Activated T-cell treated with anti-CD3 and anti-CD28 coated beads for 24 hours (primary cell): Measurements from ENCODE around the gene TTC27.
A peak's percentile ranks its signal among the peaks of the same experiment; 100 is the strongest.
"Not testable (repeated sequence)": the region's sequence is repeated elsewhere in the genome, so short reads cannot be mapped to it uniquely, and the experiment has no call there.

ENCODE experiments used
- DNase-seq: peaks from one replicate; pipeline ENCODE4 v3.0.0-alpha.2; 2020; ENCODE audit warnings: low read depth

The TTC27 gene

GRCh38 chr2:32627814-32628579 lies at the start of gene TTC27:
TSS of gene TTC27 (plus strand) at chr2:32628050. CDS start at chr2:32628293, 243 bp downstream.
- DNase-seq: peak; percentile 95

GRCh38 chr2:32591669-32592463 lies 36.0 kb upstream of the TTC27 start:
- DNase-seq: no peak

- DNase-seq: no peak
Measured at GRCh38 chr2:32594573-32594972, 33.3 kb upstream of the TTC27 start.

GRCh38 chr2:32611366-32611765 lies 16.5 kb upstream of the TTC27 start:
- no peak for DNase-seq

GRCh38 chr2:32611771-32612170 lies 16.1 kb upstream of the TTC27 start:
- DNase-seq: no peak

GRCh38 chr2:32614084-32614483 lies 13.8 kb upstream of the TTC27 start:
- no peak for DNase-seq

- no peak for DNase-seq
Measured at GRCh38 chr2:32617599-32618189, 10.2 kb upstream of the TTC27 start.

- DNase-seq: no peak
Measured at GRCh38 chr2:32622570-32623310, 5.1 kb upstream of the TTC27 start.

- DNase-seq: no peak
Measured at GRCh38 chr2:32623311-32623706, 4.5 kb upstream of the TTC27 start.

GRCh38 chr2:32624812-32625211 lies 3.0 kb upstream of the TTC27 start:
- DNase-seq: no peak

GRCh38 chr2:32626639-32627221 lies 1.1 kb upstream of the TTC27 start:
- no peak for DNase-seq

- DNase-seq: no peak
Measured at GRCh38 chr2:32627441-32627813, 423 bp upstream of the TTC27 start.

GRCh38 chr2:32632089-32632488 lies 4.2 kb downstream of the TTC27 start:
- no peak for DNase-seq

- DNase-seq: no peak
Measured at GRCh38 chr2:32633040-32633439, 5.2 kb downstream of the TTC27 start.

- DNase-seq: not testable (repeated sequence)
Measured at GRCh38 chr2:32638548-32638947, 10.7 kb downstream of the TTC27 start.

- DNase-seq: no peak
Measured at GRCh38 chr2:32641180-32641579, 13.3 kb downstream of the TTC27 start.

- no peak for DNase-seq
Measured at GRCh38 chr2:32647180-32647651, 19.4 kb downstream of the TTC27 start.

- no peak for DNase-seq
Measured at GRCh38 chr2:32652555-32653209, 24.8 kb downstream of the TTC27 start.

GRCh38 chr2:32656069-32656468 lies 28.2 kb downstream of the TTC27 start:
- no peak for DNase-seq

GRCh38 chr2:32663864-32664263 lies 36.0 kb downstream of the TTC27 start:
- DNase-seq: no peak

- no peak for DNase-seq
Measured at GRCh38 chr2:32666704-32667103, 38.9 kb downstream of the TTC27 start.
